Adipocyte (in vitro differentiated cells): ENCODE results near the gene TPI1.

Source experiments
- DNase-seq: peaks from one replicate; pipeline ENCODE4 v3.0.0-alpha.2; 2015; ENCODE audit warnings: low read depth
- H3K27me3 ChIP-seq: replicated peaks from 2 replicates; pipeline ENCODE4 v1.7.0; 2013; ENCODE audit warnings: mild to moderate bottlenecking, low read length, moderate library complexity; ENCODE audit not compliant: control insufficient read depth, insufficient read depth
- H3K36me3 ChIP-seq: 2 replicates; pipeline ENCODE4 v1.7.0; 2013; ENCODE audit warnings: low read length, mild to moderate bottlenecking, moderate library complexity; ENCODE audit not compliant: control insufficient read depth, insufficient read depth, severe bottlenecking
- H3K4me1 ChIP-seq: 2 replicates; pipeline ENCODE4 v1.7.0; 2013; ENCODE audit warnings: mild to moderate bottlenecking, low read length, moderate library complexity; ENCODE audit not compliant: control insufficient read depth, insufficient read depth
- H3K4me3 ChIP-seq: 2 replicates; pipeline ENCODE4 v1.7.0; 2013; ENCODE audit warnings: mild to moderate bottlenecking, low read length, moderate library complexity
- H3K9ac ChIP-seq: 2 replicates; pipeline ENCODE4 v1.7.0; 2013; ENCODE audit warnings: mild to moderate bottlenecking, low read length, moderate library complexity
- H3K9me3 ChIP-seq: 2 replicates; pipeline ENCODE4 v1.7.0; 2013; ENCODE audit warnings: mild to moderate bottlenecking, low read length, moderate library complexity; ENCODE audit not compliant: control insufficient read depth

The TPI1 gene

GRCh38 chr12:6851153-6851920, 16.0 kb upstream of the TPI1 start, which contains the start of gene CDCA3:
Gene CDCA3 (minus strand): TSS chr12:6851286. CDS start chr12:6850952, 334 bp downstream.
- DNase-seq, result peak; percentile 98
- Histone ChIP-seq H3K4me1 (peaks cover 22% of the 10 kb centered on the region), H3K9ac (peak within 1 kb of the TSS; percentile 85), H3K4me3 (peak within 1 kb of the TSS; percentile 84), H3K27me3 (no peaks in the 10 kb centered on the region), H3K36me3 (peaks cover 13% of the 10 kb centered on the region), H3K9me3 (no peaks in the 10 kb centered on the region)

- Histone ChIP-seq H3K9ac (peak within 1 kb of the TSS; percentile 85), H3K9me3 (no peaks in the 10 kb centered on the region), H3K4me3 (peak within 1 kb of the TSS; percentile 84), H3K27me3 (no peaks in the 10 kb centered on the region), H3K4me1 (peaks cover 22% of the 10 kb centered on the region), H3K36me3 (peaks cover 16% of the 10 kb centered on the region)
- DNase-seq, result peak; percentile 100
These were observed 15.2 kb upstream of the TPI1 start, which contains the start of gene USP5 for GRCh38 chr12:6851921-6852650. Gene USP5 (plus strand): TSS chr12:6852150. CDS start chr12:6852180, 30 bp downstream.

GRCh38 chr12:6852651-6853354, 14.5 kb upstream of the TPI1 start:
- DNase-seq, result peak; percentile 83
- Histone ChIP-seq H3K9ac (peak overlapping the region; percentile 85), H3K4me3 (peak overlapping the region; percentile 84), H3K4me1 (peaks cover 22% of the 10 kb centered on the region), H3K9me3 (no peaks in the 10 kb centered on the region), H3K27me3 (no peaks in the 10 kb centered on the region), H3K36me3 (peaks cover 23% of the 10 kb centered on the region)

- Histone ChIP-seq H3K9me3 (no peaks in the 10 kb centered on the region), H3K9ac (peak overlapping the region; percentile 85), H3K27me3 (no peaks in the 10 kb centered on the region), H3K4me3 (peak overlapping the region; percentile 84), H3K36me3 (peaks cover 31% of the 10 kb centered on the region), H3K4me1 (peaks cover 22% of the 10 kb centered on the region)
- no peak for DNase-seq
These were observed 13.7 kb upstream of the TPI1 start for GRCh38 chr12:6853626-6854025.

- Histone ChIP-seq H3K36me3 (peaks cover 35% of the 10 kb centered on the region), H3K4me1 (peaks cover 22% of the 10 kb centered on the region), H3K9ac (peak overlapping the region; percentile 85), H3K4me3 (peak overlapping the region; percentile 84), H3K9me3 (no peaks in the 10 kb centered on the region), H3K27me3 (no peaks in the 10 kb centered on the region)
- no peak for DNase-seq
These were observed 13.3 kb upstream of the TPI1 start for GRCh38 chr12:6854036-6854435.

GRCh38 chr12:6855322-6855721, 12.0 kb upstream of the TPI1 start:
- DNase-seq, result no peak
- peaks cover 47% of the 10 kb centered on the region for H3K36me3 ChIP-seq

GRCh38 chr12:6858799-6859198, 8.5 kb upstream of the TPI1 start:
- DNase-seq, result no peak
- H3K9me3 ChIP-seq, result no peaks in the 10 kb centered on the region
- H3K4me1 ChIP-seq, result peaks cover 8% of the 10 kb centered on the region
- no peaks in the 10 kb centered on the region for H3K27me3 ChIP-seq
- no peak overlapping the region for H3K4me3 ChIP-seq
- H3K36me3 ChIP-seq, result peaks cover 82% of the 10 kb centered on the region
- no peak overlapping the region for H3K9ac ChIP-seq

More at GRCh38 chr12:6855322-6855721, 12.0 kb upstream of the TPI1 start:
- H3K4me3 ChIP-seq, result no peak overlapping the region
- H3K4me1 ChIP-seq, result peaks cover 22% of the 10 kb centered on the region
- no peaks in the 10 kb centered on the region for H3K9me3 ChIP-seq
- H3K9ac ChIP-seq, result no peak overlapping the region
- H3K27me3 ChIP-seq, result no peaks in the 10 kb centered on the region

GRCh38 chr12:6860116-6860515, 7.2 kb upstream of the TPI1 start:
- Histone ChIP-seq H3K9ac (no peak overlapping the region), H3K9me3 (no peaks in the 10 kb centered on the region), H3K27me3 (no peaks in the 10 kb centered on the region), H3K4me1 (no peaks in the 10 kb centered on the region), H3K4me3 (no peak overlapping the region), H3K36me3 (peaks cover 94% of the 10 kb centered on the region)
- DNase-seq, result no peak

- Histone ChIP-seq H3K9ac (no peak overlapping the region), H3K9me3 (no peaks in the 10 kb centered on the region), H3K27me3 (no peaks in the 10 kb centered on the region), H3K4me3 (no peak overlapping the region), H3K36me3 (peaks cover 97% of the 10 kb centered on the region), H3K4me1 (no peaks in the 10 kb centered on the region)
- DNase-seq, result no peak
These were observed 6.4 kb upstream of the TPI1 start for GRCh38 chr12:6860942-6861341.

GRCh38 chr12:6861391-6861790, 5.9 kb upstream of the TPI1 start:
- Histone ChIP-seq H3K4me1 (peaks cover 2% of the 10 kb centered on the region), H3K9me3 (no peaks in the 10 kb centered on the region), H3K27me3 (no peaks in the 10 kb centered on the region), H3K4me3 (no peak overlapping the region), H3K36me3 (peaks cover 94% of the 10 kb centered on the region), H3K9ac (no peak overlapping the region)
- DNase-seq, result no peak

- H3K27me3 ChIP-seq, result no peaks in the 10 kb centered on the region
- peaks cover 78% of the 10 kb centered on the region for H3K36me3 ChIP-seq
- H3K4me3 ChIP-seq, result no peak overlapping the region
- no peak for DNase-seq
- no peak overlapping the region for H3K9ac ChIP-seq
- H3K9me3 ChIP-seq, result no peaks in the 10 kb centered on the region
- peaks cover 8% of the 10 kb centered on the region for H3K4me1 ChIP-seq
These were observed 4.3 kb upstream of the TPI1 start for GRCh38 chr12:6863033-6863432.
